CD4-positive, alpha-beta T cell treated with Interleukin-6 for 4 hours (primary cell): ENCODE data around the gene TARS3.
A peak's percentile ranks its signal among the peaks of the same experiment; 100 is the strongest.

Experiments used
- DNase-seq: peaks from one replicate; pipeline ENCODE4 v3.0.0-alpha.2; 2020; ENCODE audit warnings: mixed read lengths

Gene TARS3

GRCh38 chr15:101697488-101697887 lies 26.8 kb downstream of the TARS3 start:
- DNase-seq, result peak; percentile 5

- DNase-seq, result no peak
These were observed 27.4 kb downstream of the TARS3 start for GRCh38 chr15:101696829-101697228.

- no peak for DNase-seq
These were observed 30.0 kb downstream of the TARS3 start for GRCh38 chr15:101694261-101694660.

- DNase-seq, result no peak
These were observed 31.3 kb downstream of the TARS3 start for GRCh38 chr15:101692801-101693598.

GRCh38 chr15:101689901-101690300 lies 34.4 kb downstream of the TARS3 start:
- DNase-seq, result no peak

GRCh38 chr15:101686718-101687117 lies 37.6 kb downstream of the TARS3 start:
- DNase-seq, result no peak

GRCh38 chr15:101684877-101685276 lies 39.4 kb downstream of the TARS3 start:
- no peak for DNase-seq

GRCh38 chr15:101684384-101684783 lies 39.9 kb downstream of the TARS3 start:
- no peak for DNase-seq

- DNase-seq, result no peak
These were observed 44.5 kb downstream of the TARS3 start for GRCh38 chr15:101679806-101680205.

GRCh38 chr15:101676921-101677329 lies 47.3 kb downstream of the TARS3 start:
- no peak for DNase-seq

GRCh38 chr15:101675796-101676582 lies 48.3 kb downstream of the TARS3 start:
- no peak for DNase-seq

- DNase-seq, result no peak
These were observed 49.3 kb downstream of the TARS3 start for GRCh38 chr15:101675015-101675414.

GRCh38 chr15:101672298-101672697 lies 52.0 kb downstream of the TARS3 start:
- DNase-seq, result no peak

GRCh38 chr15:101669744-101670143 lies 54.5 kb downstream of the TARS3 start:
- no peak for DNase-seq

- DNase-seq, result no peak
These were observed 56.4 kb downstream of the TARS3 start for GRCh38 chr15:101667881-101668280.

GRCh38 chr15:101664303-101664913 lies 59.9 kb downstream of the TARS3 start:
- DNase-seq, result no peak

GRCh38 chr15:101662203-101662602 lies 62.1 kb downstream of the TARS3 start:
- no peak for DNase-seq

GRCh38 chr15:101660005-101660404 lies 64.3 kb downstream of the TARS3 start:
- no peak for DNase-seq

- no peak for DNase-seq
These were observed 66.1 kb downstream of the TARS3 start for GRCh38 chr15:101657968-101658784.

GRCh38 chr15:101657171-101657570 lies 67.1 kb downstream of the TARS3 start:
- DNase-seq, result no peak

- peak; percentile 33 for DNase-seq
These were observed 69.5 kb downstream of the TARS3 start for GRCh38 chr15:101654624-101655337.

GRCh38 chr15:101654171-101654570 lies 70.1 kb downstream of the TARS3 start:
- no peak for DNase-seq
